Transverse colon (tissue), 4 donors: Measurements from ENCODE around the gene PABPN1L. TPM values are rescaled to one million over a fixed set of nuclear protein-coding genes. Genes with fewer than 3 reads are reported as not detected.
A peak's percentile ranks its signal among the peaks of the same experiment; 100 is the strongest.

Source experiments
- DNase-seq: peaks from one replicate; pipeline ENCODE4 v3.0.0-alpha.2; 2019
- H3K27ac ChIP-seq, 4 donors: fragments of 200-600 bp; sonication (generic); 2 replicates each; pipeline ENCODE4 v1.5.1; 2016 to 2018; ENCODE audit warnings: inconsistent platforms in 4 of 4
- H3K27me3 ChIP-seq: fragments of 200-600 bp; sonication (generic); 2 replicates; pipeline ENCODE4 v1.5.1; 2017; ENCODE audit warnings: inconsistent platforms
- H3K36me3 ChIP-seq, 4 donors: fragments of 200-600 bp; sonication (generic); 2 replicates each; pipeline ENCODE4 v1.5.1; 2017 to 2019; ENCODE audit warnings: inconsistent platforms in 4 of 4
- H3K4me1 ChIP-seq, 4 donors: fragments of 200-600 bp; sonication (generic); 2 replicates each; pipeline ENCODE4 v1.5.1; 2017 to 2020; ENCODE audit warnings: inconsistent platforms in 4 of 4
- H3K4me3 ChIP-seq, 4 donors: fragments of 200-600 bp; sonication (generic); 1 replicate in 1 of 4; 2 replicates in 3 of 4; pipeline versions ENCODE4 v1.5.1 to v1.6.1; 2017 to 2019; ENCODE audit warnings: inconsistent platforms in 4 of 4
- H3K9me3 ChIP-seq, 2 donors: fragments of 200-600 bp; sonication (generic); 2 replicates each; pipeline ENCODE4 v1.5.1; 2017 to 2019; ENCODE audit warnings: inconsistent platforms in 2 of 2
- CTCF ChIP-seq, 5 experiments: fragments of 200-600 bp in 3 of 5; fragments of 450-650 bp in 2 of 5; sonication (generic) in 3 of 5; IDR thresholded peaks; 1 replicate in 2 of 5; 2 replicates in 3 of 5; pipeline ENCODE4 v1.5.1; 2016 to 2017; ENCODE audit warnings: antibody characterized with exemption in 5 of 5, inconsistent platforms in 3 of 5, mild to moderate bottlenecking in 2 of 5, moderate library complexity in 1 of 5
- EP300 ChIP-seq: sonication (generic); formaldehyde crosslinking; IDR thresholded peaks from one replicate; pipeline ENCODE4 v1.6.1; 2017; ENCODE audit warnings: antibody characterized with exemption, low read depth
- POLR2A ChIP-seq: fragments of 450-650 bp; IDR thresholded peaks from one replicate; pipeline ENCODE4 v1.6.1; 2016; ENCODE audit warnings: antibody characterized with exemption, mild to moderate bottlenecking, moderate library complexity
- POLR2AphosphoS5 ChIP-seq, 3 donors: sonication (generic); formaldehyde crosslinking; IDR thresholded peaks; one replicate each; pipeline ENCODE4 v1.6.1; 2016; ENCODE audit warnings: antibody characterized with exemption in 3 of 3
- WGBS, 2 donors: methylation state at CpG; one replicate each; pipeline ENCODE4 v1.1.5; 2018; ENCODE audit warnings: low coverage in 1 of 2; 5-methylcytosine and 5-hydroxymethylcytosine counted together
- in situ Hi-C, 4 donors: fragments of 200-750 bp; cut with MboI; loops; one replicate each; pipeline versions ENCODE4 v1.15.0 to v1.15.1; 2017; ENCODE audit warnings: low sequenced_read_pairs in 3 of 4, low pct_ligation_motif_present in 1 of 4, low pct_unique_long_range_greater_than_20kb in 1 of 4
- intact Hi-C: fragments of 100-400 bp; cut with DNase I; formaldehyde crosslinking; loops from one replicate; pipeline ENCODE4 v1.15.1; 2023; ENCODE audit warnings: low total_unique reads
- total RNA-seq, 4 donors: library from RNA; depleted of rRNA; stranded (reverse); fragments of >200 nt; gene quantifications; one replicate each; pipeline ENCODE4 v1.1.0, GENCODE V29; 2016

Gene PABPN1L
- total RNA-seq, 4 donors from 2014 or later = not detected

DNA sequence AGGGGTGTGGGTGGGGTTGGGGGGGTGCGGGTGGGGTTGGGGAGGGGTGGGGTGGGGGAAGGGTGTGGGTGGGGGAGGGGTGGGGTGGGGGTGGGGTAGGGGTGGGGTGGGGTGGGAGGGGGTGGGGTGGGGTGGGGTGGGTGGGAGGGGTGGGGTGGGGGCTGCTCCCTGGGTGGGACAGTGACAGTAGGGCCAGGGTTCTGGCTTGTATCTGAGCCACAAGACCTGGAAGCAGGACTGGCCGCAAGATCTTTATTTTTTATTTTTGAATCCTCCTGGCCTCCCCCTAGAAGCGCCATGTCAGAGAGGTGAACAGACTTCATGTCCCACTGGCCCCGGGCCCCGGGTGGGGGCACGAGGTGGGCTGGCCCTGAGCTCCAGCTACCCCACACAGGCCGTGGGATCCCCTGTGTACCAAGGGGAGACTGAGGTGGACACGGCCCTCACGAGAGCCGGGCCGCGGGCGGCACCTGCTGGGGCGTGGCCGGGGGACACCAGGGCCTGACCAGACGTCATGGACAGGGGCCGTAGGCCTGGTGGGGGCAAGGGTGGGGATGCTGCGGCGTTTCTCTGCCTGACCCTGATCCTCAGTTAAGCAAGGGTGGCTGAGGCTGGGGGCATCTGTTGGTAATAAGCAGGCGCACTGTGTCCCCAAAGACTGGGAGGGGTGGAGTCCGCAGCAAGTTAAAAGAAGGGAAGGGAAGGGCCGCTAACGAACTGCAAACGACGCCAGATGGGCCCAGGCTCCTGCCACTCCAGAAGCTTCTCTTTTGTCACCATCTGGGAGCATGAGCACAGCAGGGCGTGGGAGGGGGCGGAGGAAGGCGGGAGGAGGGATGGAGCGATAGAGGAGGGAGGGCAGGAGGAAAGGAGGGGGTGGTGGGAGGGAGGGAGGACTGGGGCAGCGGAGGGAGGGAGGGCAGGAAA, 22.3 kb upstream of the PABPN1L start:
- 53% methylated on average over 27 of the region's 30 CpGs; no CpG with 5 or more reads in 1 of the 2 donors for WGBS, 2 donors
- no peaks in the 10 kb centered on the region for H3K9me3 ChIP-seq
- in situ Hi-C loops (no loop called here), intact Hi-C loops (no loop called here)
- no peak overlapping the region for H3K4me3 ChIP-seq
- peaks cover 0 to 14% (median 3%) of the 10 kb centered on the region in 4 donors for H3K4me1 ChIP-seq
- no peak overlapping the region for H3K27ac ChIP-seq
- DNase-seq = no peak
- H3K36me3 ChIP-seq = no peaks in the 10 kb centered on the region
- TF ChIP-seq POLR2A (no peak), EP300 (no peak), CTCF (IDR thresholded peaks at IDR 0.05) (no peak), POLR2AphosphoS5 (IDR thresholded peaks at IDR 0.05) (no peak)
- no peaks in the 10 kb centered on the region for H3K27me3 ChIP-seq

DNA sequence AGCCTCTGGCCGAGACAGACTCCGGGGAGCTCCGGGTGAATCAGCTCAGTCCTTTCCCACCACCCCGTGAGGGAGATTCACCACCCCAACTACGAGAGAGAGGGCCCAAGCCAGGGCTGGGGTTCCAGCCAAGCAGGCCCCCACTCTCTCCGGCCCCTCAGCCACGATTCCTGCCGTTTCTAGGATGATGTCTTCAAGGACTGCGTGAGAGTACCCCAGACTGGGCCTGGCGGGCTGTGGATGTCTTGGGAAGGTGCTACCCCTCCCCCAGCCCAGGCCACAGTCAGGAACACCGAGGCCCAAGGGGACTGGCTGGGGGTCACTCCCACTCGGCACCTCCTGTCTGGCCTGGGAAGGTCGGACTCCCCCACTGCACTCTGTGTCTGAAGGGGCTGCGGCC, 21.6 kb upstream of the PABPN1L start:
- DNase-seq = no peak
- peak overlapping the region; percentile 7 to 65 (median 48) for H3K27ac ChIP-seq
- 74% methylated on average over 10 of the region's 14 CpGs; no CpG with 5 or more reads in 1 of the 2 donors for WGBS, 2 donors
- H3K9me3 ChIP-seq = no peaks in the 10 kb centered on the region
- peaks cover 0 to 14% (median 3%) of the 10 kb centered on the region in 4 donors for H3K4me1 ChIP-seq
- no peaks in the 10 kb centered on the region for H3K36me3 ChIP-seq
- intact Hi-C loops = no loop called here
- TF ChIP-seq CTCF (IDR thresholded peaks at IDR 0.05) (no peak), POLR2A (no peak), EP300 (no peak), POLR2AphosphoS5 (IDR thresholded peaks at IDR 0.05) (no peak)
- no peaks in the 10 kb centered on the region for H3K27me3 ChIP-seq
- in situ Hi-C loops = no loop called here
- no peak overlapping the region for H3K4me3 ChIP-seq

DNA sequence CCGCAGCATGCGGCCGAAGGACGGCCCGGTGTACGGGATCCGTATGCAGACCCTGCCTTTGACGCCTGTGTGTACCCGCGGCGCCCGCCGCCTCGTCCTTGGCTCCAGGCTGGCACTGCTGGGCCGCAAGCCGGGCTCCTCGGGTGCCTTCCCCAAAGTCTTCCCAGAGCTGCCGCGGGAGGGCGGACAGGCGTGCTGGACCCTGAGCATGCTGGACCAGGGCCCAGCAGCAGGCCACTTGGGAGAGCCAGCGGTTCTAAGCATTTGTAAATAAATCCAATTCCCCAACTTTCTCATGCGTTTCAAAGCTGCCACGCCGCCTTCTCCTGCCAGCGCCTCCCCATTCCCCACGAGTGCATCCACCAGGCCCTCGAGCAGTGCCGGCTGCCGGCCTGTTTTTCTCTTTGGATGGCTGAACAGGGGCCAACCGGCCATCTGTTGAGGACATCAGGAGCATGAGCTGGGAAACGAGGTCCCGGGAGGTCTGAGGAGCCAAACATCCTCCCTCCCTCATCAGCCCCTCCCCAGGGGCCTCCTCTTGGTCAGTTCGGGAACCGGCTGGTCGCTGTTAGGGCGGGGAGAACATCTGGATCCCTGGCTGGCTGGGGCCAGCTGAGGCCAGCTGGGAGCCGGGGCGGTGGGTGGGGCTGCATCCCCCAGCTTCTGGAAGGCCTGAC, 20.5 kb upstream of the PABPN1L start:
- Histone ChIP-seq H3K27me3 (no peaks in the 10 kb centered on the region), H3K27ac (peak overlapping the region; percentile 19 to 65 (median 48)), H3K36me3 (no peaks in the 10 kb centered on the region), H3K9me3 (no peaks in the 10 kb centered on the region), H3K4me1 (peaks cover 0 to 16% (median 4%) of the 10 kb centered on the region in 4 donors), H3K4me3 (no peak overlapping the region)
- no peak for TF ChIP-seq CTCF (IDR thresholded peaks at IDR 0.05)
- no peak for TF ChIP-seq EP300
- TF ChIP-seq POLR2AphosphoS5 (IDR thresholded peaks at IDR 0.05) = peak; percentile 52 to 89 (median 86)
- TF ChIP-seq POLR2A = no peak
- WGBS, 2 donors = 73% methylated on average over 38 of the region's 39 CpGs; no CpG with 5 or more reads in 1 of the 2 donors
- DNase-seq = peak; percentile 65
- in situ Hi-C loops (no loop called here), intact Hi-C loops (no loop called here)

GRCh38 chr16:88886420-88886844, 20.0 kb upstream of the PABPN1L start:
- DNase-seq = no peak
- no peak overlapping the region for H3K4me3 ChIP-seq
- H3K9me3 ChIP-seq = no peaks in the 10 kb centered on the region
- no peak for TF ChIP-seq EP300
- H3K36me3 ChIP-seq = no peaks in the 10 kb centered on the region
- H3K4me1 ChIP-seq = peaks cover 4 to 22% (median 7%) of the 10 kb centered on the region in 4 donors
- in situ Hi-C loops = no loop called here
- WGBS, 2 donors = 78% methylated on average over 15 of the region's 15 CpGs; no CpG with 5 or more reads in 1 of the 2 donors
- peak overlapping the region; percentile 19 to 65 (median 43) for H3K27ac ChIP-seq
- no peaks in the 10 kb centered on the region for H3K27me3 ChIP-seq
- intact Hi-C loops = no loop called here
